ENCODE measurements around the gene HPSE. TPM values are rescaled to one million over a fixed set of nuclear protein-coding genes. Genes with fewer than 3 reads are reported as not detected.

The HPSE gene
- total and polyA plus RNA-seq, 2 experiments from 2014 or later = 2.2 to 2.9 TPM

DNA sequence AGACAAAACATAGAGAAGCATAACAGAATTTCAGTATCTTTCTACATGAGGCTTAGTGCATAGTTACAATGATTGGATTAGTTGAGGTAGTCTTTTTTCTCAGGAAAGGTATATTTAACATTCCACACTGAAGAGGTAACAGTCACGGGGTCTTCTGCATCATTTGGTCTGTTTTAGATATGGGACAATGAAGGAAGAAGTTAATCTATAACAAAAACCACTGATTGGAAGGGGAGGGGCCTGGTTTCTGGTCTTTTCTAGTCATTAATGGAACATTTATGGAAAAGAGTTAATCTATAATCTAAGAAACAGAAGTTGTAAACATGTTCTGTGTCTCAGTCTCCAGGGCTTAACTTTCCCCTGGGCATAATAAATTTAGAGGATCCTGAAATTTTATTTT lies 37.3 kb upstream of the HPSE start:
- no peaks in the 10 kb centered on the region for H3K79me2 ChIP-seq (replicated peaks; ENCODE audit: insufficient read depth)
- no peaks in the 10 kb centered on the region for H4K20me1 ChIP-seq (replicated peaks; ENCODE audit: insufficient read depth)
- Mint-ChIP-seq H3K27me3 (ENCODE audit: insufficient read depth, low read depth, poor library complexity) (peaks cover 9% of the 10 kb centered on the region), H3K9me3 (peaks cover 8% of the 10 kb centered on the region), H3K36me3 (ENCODE audit: low read depth) (peaks cover 6% of the 10 kb centered on the region; the same call in 2 of the 3 replicates), H3K4me1 (no peaks in the 10 kb centered on the region), H3K27ac (no peak overlapping the region), H3K4me3 (no peak overlapping the region)
- no peak for TF ChIP-seq ZNF331 (CRISPR knock-in tag; IDR thresholded peaks at IDR 0.05; ENCODE audit: low read depth)
- TF ChIP-seq POLR2AphosphoS5 (IDR thresholded peaks at IDR 0.05; ENCODE audit: low read depth) = no peak
- TF ChIP-seq, protein P1, sequence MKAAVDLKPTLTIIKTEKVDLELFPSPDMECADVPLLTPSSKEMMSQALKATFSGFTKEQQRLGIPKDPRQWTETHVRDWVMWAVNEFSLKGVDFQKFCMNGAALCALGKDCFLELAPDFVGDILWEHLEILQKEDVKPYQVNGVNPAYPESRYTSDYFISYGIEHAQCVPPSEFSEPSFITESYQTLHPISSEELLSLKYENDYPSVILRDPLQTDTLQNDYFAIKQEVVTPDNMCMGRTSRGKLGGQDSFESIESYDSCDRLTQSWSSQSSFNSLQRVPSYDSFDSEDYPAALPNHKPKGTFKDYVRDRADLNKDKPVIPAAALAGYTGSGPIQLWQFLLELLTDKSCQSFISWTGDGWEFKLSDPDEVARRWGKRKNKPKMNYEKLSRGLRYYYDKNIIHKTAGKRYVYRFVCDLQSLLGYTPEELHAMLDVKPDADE (IDR thresholded peaks at IDR 0.05) = no peak
- no peak for TF ChIP-seq ZNF114 (CRISPR knock-in tag; IDR thresholded peaks at IDR 0.05)
- TF ChIP-seq, protein P2, sequence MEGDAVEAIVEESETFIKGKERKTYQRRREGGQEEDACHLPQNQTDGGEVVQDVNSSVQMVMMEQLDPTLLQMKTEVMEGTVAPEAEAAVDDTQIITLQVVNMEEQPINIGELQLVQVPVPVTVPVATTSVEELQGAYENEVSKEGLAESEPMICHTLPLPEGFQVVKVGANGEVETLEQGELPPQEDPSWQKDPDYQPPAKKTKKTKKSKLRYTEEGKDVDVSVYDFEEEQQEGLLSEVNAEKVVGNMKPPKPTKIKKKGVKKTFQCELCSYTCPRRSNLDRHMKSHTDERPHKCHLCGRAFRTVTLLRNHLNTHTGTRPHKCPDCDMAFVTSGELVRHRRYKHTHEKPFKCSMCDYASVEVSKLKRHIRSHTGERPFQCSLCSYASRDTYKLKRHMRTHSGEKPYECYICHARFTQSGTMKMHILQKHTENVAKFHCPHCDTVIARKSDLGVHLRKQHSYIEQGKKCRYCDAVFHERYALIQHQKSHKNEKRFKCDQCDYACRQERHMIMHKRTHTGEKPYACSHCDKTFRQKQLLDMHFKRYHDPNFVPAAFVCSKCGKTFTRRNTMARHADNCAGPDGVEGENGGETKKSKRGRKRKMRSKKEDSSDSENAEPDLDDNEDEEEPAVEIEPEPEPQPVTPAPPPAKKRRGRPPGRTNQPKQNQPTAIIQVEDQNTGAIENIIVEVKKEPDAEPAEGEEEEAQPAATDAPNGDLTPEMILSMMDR (conservative IDR thresholded peaks at IDR 0.05; ENCODE audit: low read depth in 2 of 2) = no peak
- TF ChIP-seq, protein P3, sequence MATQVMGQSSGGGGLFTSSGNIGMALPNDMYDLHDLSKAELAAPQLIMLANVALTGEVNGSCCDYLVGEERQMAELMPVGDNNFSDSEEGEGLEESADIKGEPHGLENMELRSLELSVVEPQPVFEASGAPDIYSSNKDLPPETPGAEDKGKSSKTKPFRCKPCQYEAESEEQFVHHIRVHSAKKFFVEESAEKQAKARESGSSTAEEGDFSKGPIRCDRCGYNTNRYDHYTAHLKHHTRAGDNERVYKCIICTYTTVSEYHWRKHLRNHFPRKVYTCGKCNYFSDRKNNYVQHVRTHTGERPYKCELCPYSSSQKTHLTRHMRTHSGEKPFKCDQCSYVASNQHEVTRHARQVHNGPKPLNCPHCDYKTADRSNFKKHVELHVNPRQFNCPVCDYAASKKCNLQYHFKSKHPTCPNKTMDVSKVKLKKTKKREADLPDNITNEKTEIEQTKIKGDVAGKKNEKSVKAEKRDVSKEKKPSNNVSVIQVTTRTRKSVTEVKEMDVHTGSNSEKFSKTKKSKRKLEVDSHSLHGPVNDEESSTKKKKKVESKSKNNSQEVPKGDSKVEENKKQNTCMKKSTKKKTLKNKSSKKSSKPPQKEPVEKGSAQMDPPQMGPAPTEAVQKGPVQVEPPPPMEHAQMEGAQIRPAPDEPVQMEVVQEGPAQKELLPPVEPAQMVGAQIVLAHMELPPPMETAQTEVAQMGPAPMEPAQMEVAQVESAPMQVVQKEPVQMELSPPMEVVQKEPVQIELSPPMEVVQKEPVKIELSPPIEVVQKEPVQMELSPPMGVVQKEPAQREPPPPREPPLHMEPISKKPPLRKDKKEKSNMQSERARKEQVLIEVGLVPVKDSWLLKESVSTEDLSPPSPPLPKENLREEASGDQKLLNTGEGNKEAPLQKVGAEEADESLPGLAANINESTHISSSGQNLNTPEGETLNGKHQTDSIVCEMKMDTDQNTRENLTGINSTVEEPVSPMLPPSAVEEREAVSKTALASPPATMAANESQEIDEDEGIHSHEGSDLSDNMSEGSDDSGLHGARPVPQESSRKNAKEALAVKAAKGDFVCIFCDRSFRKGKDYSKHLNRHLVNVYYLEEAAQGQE (IDR thresholded peaks at IDR 0.05; ENCODE audit: unreplicated experiment) = no peak
- no peak for TF ChIP-seq JUNB (IDR thresholded peaks at IDR 0.05; ENCODE audit: unreplicated experiment)
- no peak for TF ChIP-seq STAT1 (IDR thresholded peaks at IDR 0.05; ENCODE audit: unreplicated experiment)
- TF ChIP-seq NANOG (IDR thresholded peaks at IDR 0.05; ENCODE audit: borderline replicate concordance) = no peak
- TF ChIP-seq EZH2 (IDR thresholded peaks at IDR 0.05; ENCODE audit: low read depth, unreplicated experiment) = no peak
- DNase-seq (ENCODE audit: low spot score) (no peak), ATAC-seq (no peak)
- no peak overlapping the region for H3K4me3 ChIP-seq
- no peaks in the 10 kb centered on the region for H3K4me1 ChIP-seq (ENCODE audit: insufficient read depth)
- H3K4me2 ChIP-seq = no peak overlapping the region
- no peaks in the 10 kb centered on the region for H3K36me3 ChIP-seq (ENCODE audit: insufficient read depth)
- H3K27ac ChIP-seq (ENCODE audit: low read depth) = no peak overlapping the region
- no peak overlapping the region for H2AFZ ChIP-seq
- H3K9me2 ChIP-seq (ENCODE audit: insufficient read depth) = no peaks in the 10 kb centered on the region
- no peaks in the 10 kb centered on the region for H3F3A ChIP-seq (replicated peaks; ENCODE audit: low read depth)
- H3K27me3 ChIP-seq (ENCODE audit: insufficient read depth) = no peaks in the 10 kb centered on the region

DNA sequence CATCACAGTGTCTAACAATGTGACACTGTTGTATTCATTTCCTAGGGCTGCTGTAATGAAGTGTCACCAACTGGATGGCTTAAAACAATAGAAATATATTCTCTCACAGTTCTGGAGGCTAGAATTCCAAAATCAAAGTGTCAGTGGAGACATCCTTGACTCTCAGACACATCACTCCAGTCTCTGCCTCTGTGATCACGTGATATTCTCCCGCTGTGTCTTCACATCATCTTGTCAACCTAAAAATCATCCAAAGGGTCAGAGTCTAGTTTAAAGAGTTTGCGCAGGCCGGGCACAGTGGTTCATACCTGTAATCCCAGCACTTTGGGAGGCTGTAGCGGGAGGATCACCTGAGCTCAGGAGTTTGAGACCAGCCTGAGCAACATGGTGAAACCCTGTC lies 36.6 kb upstream of the HPSE start:
- DNase-seq (ENCODE audit: low spot score) (no peak), ATAC-seq (no peak)
- no peaks in the 10 kb centered on the region for H3K4me1 Mint-ChIP-seq
- no peak overlapping the region for H3K4me3 ChIP-seq
- H3F3A ChIP-seq (replicated peaks; ENCODE audit: low read depth) = no peaks in the 10 kb centered on the region
- H2AFZ ChIP-seq = no peak overlapping the region
- no peaks in the 10 kb centered on the region for H3K36me3 ChIP-seq (ENCODE audit: insufficient read depth)
- peaks cover 3% of the 10 kb centered on the region; the same call in 1 of the 3 replicates for H3K36me3 Mint-ChIP-seq (ENCODE audit: low read depth)
- no peaks in the 10 kb centered on the region for H3K4me1 ChIP-seq (ENCODE audit: insufficient read depth)
- H3K9me3 Mint-ChIP-seq = peaks cover 3% of the 10 kb centered on the region
- H3K79me2 ChIP-seq (replicated peaks; ENCODE audit: insufficient read depth) = no peaks in the 10 kb centered on the region
- no peak overlapping the region for H3K27ac Mint-ChIP-seq
- H3K27me3 Mint-ChIP-seq (ENCODE audit: insufficient read depth, low read depth, poor library complexity) = peaks cover 7% of the 10 kb centered on the region
- H3K27ac ChIP-seq (ENCODE audit: low read depth) = no peak overlapping the region
- peaks cover 3% of the 10 kb centered on the region; the same call in 1 of the 2 replicates for H3K9me2 ChIP-seq (ENCODE audit: insufficient read depth)
- no peak overlapping the region for H3K4me3 Mint-ChIP-seq
- H3K27me3 ChIP-seq (ENCODE audit: insufficient read depth) = no peaks in the 10 kb centered on the region
- H4K20me1 ChIP-seq (replicated peaks; ENCODE audit: insufficient read depth) = no peaks in the 10 kb centered on the region
- no peak overlapping the region for H3K4me2 ChIP-seq
- TF ChIP-seq ZNF331 (CRISPR knock-in tag; IDR thresholded peaks at IDR 0.05; ENCODE audit: low read depth) (no peak), EZH2 (IDR thresholded peaks at IDR 0.05; ENCODE audit: low read depth, unreplicated experiment) (no peak), EZH2phosphoT487 (IDR thresholded peaks at IDR 0.05; ENCODE audit: unreplicated experiment) (no peak), NANOG (IDR thresholded peaks at IDR 0.05; ENCODE audit: borderline replicate concordance) (no peak)
- TF ChIP-seq, protein P2 (conservative IDR thresholded peaks at IDR 0.05; ENCODE audit: low read depth in 2 of 2) = no peak

Data from GM23338 (cell line).